IPS-NIHi11 (cell line): ENCODE data around the gene PDE3A.
A peak's percentile ranks its signal among the peaks of the same experiment; 100 is the strongest.

Experiments used
- DNase-seq: peaks from one replicate; pipeline ENCODE4 v3.0.0; 2012; ENCODE audit warnings: mixed read lengths, low spot score

Gene PDE3A

GRCh38 chr12:20495997-20496396 lies 127.7 kb downstream of the PDE3A start:
- no peak for DNase-seq

DNA sequence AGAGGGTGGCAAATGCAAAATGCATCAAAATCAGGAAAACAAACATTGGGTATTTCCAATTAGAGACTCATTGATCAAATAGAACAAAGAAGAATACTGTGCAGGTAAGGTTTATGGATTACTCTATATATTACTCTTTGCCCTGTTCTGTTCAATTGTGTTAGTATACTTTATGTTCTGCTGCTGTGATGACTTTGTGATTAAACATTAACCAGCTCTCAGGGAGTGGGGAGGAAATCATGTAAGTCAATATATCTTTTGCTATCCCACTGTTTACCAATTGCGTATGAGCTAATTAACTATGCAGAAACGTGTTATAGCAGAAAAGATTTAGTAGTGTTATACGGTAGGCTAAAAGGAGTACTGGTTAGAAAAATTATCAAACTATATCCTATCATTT lies 129.4 kb downstream of the PDE3A start:
- DNase-seq: no peak

DNA sequence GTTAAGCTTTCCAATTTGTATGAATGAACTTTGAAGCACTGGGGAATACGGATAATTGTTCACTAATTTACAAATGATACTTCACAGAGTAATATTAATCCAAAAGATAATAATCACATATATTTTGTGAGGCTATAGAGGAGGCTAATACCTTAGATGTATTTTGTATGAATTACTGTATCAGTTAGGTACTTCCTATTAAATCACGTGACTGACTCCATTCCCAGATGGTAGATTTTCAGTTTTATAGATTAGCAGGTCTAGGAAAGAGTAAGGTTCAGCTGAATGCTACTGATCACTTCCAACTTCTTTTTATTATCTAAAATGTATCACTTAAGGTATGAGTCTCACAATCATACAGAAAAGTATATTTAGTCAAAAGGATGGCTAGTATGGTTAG lies 133.6 kb downstream of the PDE3A start:
- no peak for DNase-seq

GRCh38 chr12:20503858-20504257 lies 135.5 kb downstream of the PDE3A start:
- no peak for DNase-seq

GRCh38 chr12:20505056-20505455 lies 136.7 kb downstream of the PDE3A start:
- DNase-seq: no peak

DNA sequence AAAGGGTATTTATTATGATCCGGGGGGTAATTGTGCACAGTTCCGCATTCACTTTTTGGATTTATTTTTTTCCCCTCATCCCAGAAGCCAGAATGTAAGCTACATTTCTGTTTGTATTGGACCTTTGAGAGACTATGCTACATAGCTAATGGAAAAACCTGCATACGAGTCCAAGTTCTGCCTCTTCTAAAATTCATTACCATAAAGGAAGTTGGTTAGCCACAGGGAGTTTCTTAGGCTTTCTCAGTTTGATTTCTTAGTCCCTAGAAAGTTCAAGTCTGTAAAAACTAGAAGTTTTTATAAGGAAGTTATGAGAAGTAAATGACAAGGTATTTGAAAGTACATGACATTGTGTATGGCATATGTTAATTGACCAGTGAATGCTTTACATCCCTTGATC lies 138.7 kb downstream of the PDE3A start:
- DNase-seq: no peak

DNA sequence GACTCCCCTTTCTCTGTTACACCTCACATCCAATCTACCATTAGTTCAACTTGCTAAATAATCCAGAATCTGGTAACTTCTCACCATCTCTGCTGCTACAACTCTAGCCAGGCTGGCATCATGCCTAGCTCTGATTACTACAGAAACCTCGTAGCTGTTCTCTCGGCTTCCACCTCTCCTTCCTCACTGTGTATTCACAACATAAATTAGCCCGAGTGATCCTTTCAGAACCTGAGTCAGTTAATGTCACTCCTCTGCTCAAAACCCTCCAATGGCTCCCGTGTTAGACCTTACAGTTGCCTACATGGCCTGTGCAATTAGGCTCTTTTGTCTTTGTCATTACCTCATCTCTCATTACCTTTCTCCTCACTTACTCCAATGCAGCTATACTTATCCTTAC lies 139.4 kb downstream of the PDE3A start:
- DNase-seq: no peak

- DNase-seq: no peak
These were observed 140.0 kb downstream of the PDE3A start for GRCh38 chr12:20508359-20508758.

DNA sequence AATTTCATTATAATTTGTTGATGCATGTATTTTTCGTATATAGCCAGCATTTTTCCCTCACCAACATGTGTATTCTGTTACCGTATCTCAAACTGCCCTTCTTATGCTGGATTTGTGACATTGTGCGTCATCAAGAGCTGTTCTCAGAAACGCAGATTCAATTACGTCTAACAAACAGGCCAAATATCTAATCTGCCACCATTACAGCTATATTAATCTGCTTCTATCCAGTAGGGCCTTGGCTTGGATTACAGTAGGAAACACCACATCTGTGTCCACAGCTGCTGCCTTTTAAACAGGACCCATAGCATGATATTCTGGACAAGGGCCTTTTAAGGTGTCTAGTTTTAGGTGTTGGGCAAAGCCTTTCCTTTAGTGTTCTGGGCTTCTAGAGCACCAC lies 140.6 kb downstream of the PDE3A start:
- DNase-seq: no peak

- DNase-seq: no peak
These were observed 142.5 kb downstream of the PDE3A start for GRCh38 chr12:20510811-20511210.

GRCh38 chr12:20513189-20513588 lies 144.9 kb downstream of the PDE3A start:
- no peak for DNase-seq

DNA sequence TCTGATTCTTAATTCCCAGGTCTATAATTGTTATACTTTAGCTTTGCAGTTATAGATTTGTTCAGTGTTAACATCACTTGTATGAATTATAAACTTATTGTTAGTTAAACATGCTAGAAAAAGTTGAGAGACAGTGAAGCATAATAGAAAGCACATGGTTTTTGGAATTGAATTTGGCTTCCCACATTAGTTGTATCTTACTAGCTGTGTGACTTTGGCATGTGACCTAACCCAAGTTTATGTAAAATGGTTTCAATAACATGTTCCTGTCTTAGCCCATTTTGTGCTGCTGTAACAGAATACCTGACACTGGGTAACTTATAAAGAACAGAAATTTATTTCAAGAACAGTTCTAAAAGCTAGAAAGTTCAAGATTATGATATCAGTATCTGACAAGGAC lies 146.3 kb downstream of the PDE3A start:
- no peak for DNase-seq

GRCh38 chr12:20520532-20520931 lies 152.2 kb downstream of the PDE3A start:
- DNase-seq: no peak

DNA sequence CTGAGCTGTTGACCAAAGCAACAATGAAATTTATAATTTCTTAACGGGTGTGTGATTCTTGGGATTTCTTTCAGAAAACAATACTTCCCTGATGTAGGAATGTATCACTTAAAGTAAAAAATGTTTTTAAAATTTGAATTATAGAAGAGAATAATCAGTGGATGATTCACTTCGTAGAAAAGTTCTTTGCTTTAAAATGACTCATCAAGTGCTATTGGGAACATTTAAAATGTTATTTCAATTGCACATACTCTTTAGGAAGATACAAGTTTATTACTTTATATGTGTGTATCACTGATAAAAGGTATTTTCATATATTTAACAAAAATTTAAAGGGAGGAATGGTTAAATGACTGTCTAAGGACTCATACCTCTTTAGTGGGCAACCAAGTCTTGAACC lies 155.3 kb downstream of the PDE3A start:
- no peak for DNase-seq

DNA sequence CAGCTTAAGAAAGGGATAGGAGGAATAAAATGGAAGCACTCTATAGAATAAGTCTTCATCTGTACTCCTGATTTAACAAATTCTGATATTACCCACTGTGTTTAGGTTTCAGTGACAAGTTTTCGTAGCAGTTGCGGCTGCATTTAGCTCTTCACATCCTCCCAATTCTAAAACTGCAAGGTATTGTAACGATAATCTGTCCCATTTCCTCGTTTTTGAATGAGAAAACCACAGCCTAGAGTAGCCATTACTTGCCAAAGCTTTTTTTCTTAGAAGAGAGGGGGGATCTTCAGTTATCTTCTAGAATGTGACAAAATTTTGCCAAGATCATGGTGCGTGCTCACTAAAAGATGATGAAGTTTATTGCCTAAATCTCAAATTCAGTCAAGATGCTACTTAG lies 155.8 kb downstream of the PDE3A start:
- no peak for DNase-seq

GRCh38 chr12:20525064-20525610 lies 156.8 kb downstream of the PDE3A start:
- no peak for DNase-seq

GRCh38 chr12:20527417-20528163 lies 159.3 kb downstream of the PDE3A start:
- no peak for DNase-seq

DNA sequence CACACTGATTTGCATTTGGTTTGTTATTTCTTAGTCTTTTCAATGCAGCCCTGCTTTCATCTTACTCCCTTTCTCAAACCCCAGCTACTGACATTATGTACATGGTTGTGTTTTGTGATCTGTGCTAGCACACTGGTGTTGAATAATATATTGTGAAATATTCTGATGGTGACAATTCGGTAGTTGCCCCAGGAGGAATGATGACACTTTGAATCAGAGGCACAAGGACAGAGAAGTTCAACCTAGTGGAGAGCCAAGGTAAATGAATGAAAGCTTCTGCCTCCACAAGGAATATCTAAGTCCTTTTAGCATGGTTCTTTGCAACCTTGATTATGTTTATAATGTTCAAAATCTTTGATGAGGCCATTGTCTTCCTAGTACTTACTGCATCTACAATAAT lies 159.9 kb downstream of the PDE3A start:
- no peak for DNase-seq

- DNase-seq: no peak
These were observed 177.9 kb downstream of the PDE3A start for GRCh38 chr12:20546267-20546666.

GRCh38 chr12:20547816-20548575 lies 179.7 kb downstream of the PDE3A start:
- no peak for DNase-seq

DNA sequence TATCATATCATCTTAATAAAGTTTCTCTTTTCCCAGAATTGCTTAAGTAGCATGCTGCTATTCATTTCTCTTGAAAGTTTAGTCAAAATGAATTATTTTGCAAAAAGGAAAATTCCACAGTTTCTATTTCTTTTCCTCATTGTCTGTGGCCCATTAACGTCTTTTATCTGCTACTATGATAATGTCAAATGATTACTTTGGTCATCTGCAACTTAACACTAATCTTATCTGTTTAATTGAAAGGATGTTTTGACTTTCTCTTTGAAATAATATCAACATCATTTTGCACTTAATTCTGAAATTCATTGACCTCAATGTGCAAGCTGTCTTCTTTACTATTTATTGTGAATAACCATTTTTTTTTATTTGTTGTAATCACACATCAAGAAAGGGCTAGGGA lies 180.3 kb downstream of the PDE3A start:
- no peak for DNase-seq

- DNase-seq: peak; percentile 39
These were observed 180.9 kb downstream of the PDE3A start for GRCh38 chr12:20549108-20549719.
